Hepatocyte (in vitro differentiated cells): ENCODE measurements around the gene LCE1D. TPM values are rescaled to one million over a fixed set of nuclear protein-coding genes. Genes with fewer than 3 reads are reported as not detected.

ENCODE experiments used
- DNase-seq: peaks from one replicate; pipeline ENCODE4 v3.0.0-alpha.2; 2016; ENCODE audit warnings: low spot score
- H2AFZ ChIP-seq: fragments of 200-600 bp; sonication (generic); 2 replicates; pipeline ENCODE4 v1.6.0; 2016; ENCODE audit warnings: antibody characterized with exemption, mild to moderate bottlenecking
- H3K27ac ChIP-seq: fragments of 200-600 bp; sonication (generic); 2 replicates; pipeline ENCODE4 v1.5.1; 2016; ENCODE audit warnings: mild to moderate bottlenecking
- H3K27me3 ChIP-seq: fragments of 200-600 bp; sonication (generic); 2 replicates; pipeline ENCODE4 v1.6.1; 2016
- H3K36me3 ChIP-seq: fragments of 200-600 bp; sonication (generic); replicated peaks from 2 replicates; pipeline ENCODE4 v1.5.1; 2016; ENCODE audit warnings: low read depth; ENCODE audit not compliant: insufficient read depth
- H3K4me1 ChIP-seq: fragments of 200-600 bp; sonication (generic); 2 replicates; pipeline ENCODE4 v1.5.1; 2016; ENCODE audit warnings: mild to moderate bottlenecking, moderate library complexity; ENCODE audit not compliant: insufficient read depth
- H3K4me2 ChIP-seq: fragments of 200-600 bp; sonication (generic); 2 replicates; pipeline ENCODE4 v1.6.0; 2016
- H3K4me3 ChIP-seq: fragments of 200-600 bp; sonication (generic); 2 replicates; pipeline ENCODE4 v1.5.1; 2016; ENCODE audit warnings: mild to moderate bottlenecking
- H3K79me2 ChIP-seq: fragments of 200-600 bp; sonication (generic); 2 replicates; pipeline ENCODE4 v1.6.0; 2017; ENCODE audit warnings: mild to moderate bottlenecking
- H3K9me2 ChIP-seq: fragments of 200-600 bp; sonication (generic); replicated peaks from 2 replicates; pipeline ENCODE4 v1.6.0; 2017; ENCODE audit warnings: mild to moderate bottlenecking; ENCODE audit not compliant: insufficient read depth
- H3K9me3 ChIP-seq: fragments of 200-600 bp; sonication (generic); 2 replicates; pipeline ENCODE4 v1.5.1; 2016; ENCODE audit warnings: low read depth, mild to moderate bottlenecking
- H4K20me1 ChIP-seq: fragments of 200-600 bp; sonication (generic); 2 replicates; pipeline ENCODE4 v1.6.0; 2016; ENCODE audit warnings: mild to moderate bottlenecking; ENCODE audit not compliant: insufficient read depth, poor library complexity, severe bottlenecking
- EZH2 ChIP-seq: fragments of 200-600 bp; sonication (generic); IDR thresholded peaks from 2 replicates; pipeline ENCODE4 v1.6.1; 2016; ENCODE audit warnings: antibody characterized with exemption, mild to moderate bottlenecking, borderline replicate concordance
- EZH2phosphoT487 ChIP-seq: fragments of 200-600 bp; sonication (generic); IDR thresholded peaks from one replicate; pipeline ENCODE4 v1.6.1; 2018; ENCODE audit warnings: antibody characterized with exemption, mild to moderate bottlenecking, low read depth, moderate library complexity; ENCODE audit not compliant: unreplicated experiment, severe bottlenecking
- WGBS: methylation state at CpG from one replicate; pipeline ENCODE4 v1.1.6; 2016; ENCODE audit warnings: low lambda C conversion rate; ENCODE audit errors: missing lambda C conversion rate; 5-methylcytosine and 5-hydroxymethylcytosine counted together
- polyA plus RNA-seq: library from polyadenylated mRNA; unstranded; fragments of >200 nt; fragmentation: Nextera tagmentation; extraction: Ambion mirVana; gene quantifications from 2 replicates; pipeline ENCODE4 v1.2.1, GENCODE V29; 2016
- total RNA-seq: library from RNA; depleted of rRNA; stranded (reverse); fragments of >200 nt; gene quantifications from 2 replicates; pipeline ENCODE4 v1.2.3, GENCODE V29; 2014
- TF ChIP-seq, protein P1 (sequence below): fragments of 200-600 bp; sonication (generic); IDR thresholded peaks from 2 replicates; pipeline ENCODE4 v1.5.1; 2016; ENCODE audit warnings: antibody characterized with exemption, mild to moderate bottlenecking; ENCODE audit not compliant: poor library complexity

LCE1D gene
- total and polyA plus RNA-seq, 2 experiments from 2014 or later, result not detected

GRCh38 chr1:152795686-152796085, 835 bp upstream of the LCE1D start:
- no peak overlapping the region for H3K4me3 ChIP-seq
- no peaks in the 10 kb centered on the region for H3K36me3 ChIP-seq
- WGBS, result 50% methylated on average over 4 of the region's 4 CpGs
- no peaks in the 10 kb centered on the region for H3K27me3 ChIP-seq
- H2AFZ ChIP-seq, result no peak overlapping the region
- no peak overlapping the region for H3K27ac ChIP-seq
- H3K9me2 ChIP-seq, result no peaks in the 10 kb centered on the region
- no peaks in the 10 kb centered on the region for H3K79me2 ChIP-seq
- no peak for DNase-seq
- no peak overlapping the region for H3K4me2 ChIP-seq
- H4K20me1 ChIP-seq, result no peaks in the 10 kb centered on the region
- H3K9me3 ChIP-seq, result peaks cover 9% of the 10 kb centered on the region
- no peaks in the 10 kb centered on the region for H3K4me1 ChIP-seq
- TF ChIP-seq EZH2, result no peak
- no peak for TF ChIP-seq EZH2phosphoT487
- TF ChIP-seq, protein P1, sequence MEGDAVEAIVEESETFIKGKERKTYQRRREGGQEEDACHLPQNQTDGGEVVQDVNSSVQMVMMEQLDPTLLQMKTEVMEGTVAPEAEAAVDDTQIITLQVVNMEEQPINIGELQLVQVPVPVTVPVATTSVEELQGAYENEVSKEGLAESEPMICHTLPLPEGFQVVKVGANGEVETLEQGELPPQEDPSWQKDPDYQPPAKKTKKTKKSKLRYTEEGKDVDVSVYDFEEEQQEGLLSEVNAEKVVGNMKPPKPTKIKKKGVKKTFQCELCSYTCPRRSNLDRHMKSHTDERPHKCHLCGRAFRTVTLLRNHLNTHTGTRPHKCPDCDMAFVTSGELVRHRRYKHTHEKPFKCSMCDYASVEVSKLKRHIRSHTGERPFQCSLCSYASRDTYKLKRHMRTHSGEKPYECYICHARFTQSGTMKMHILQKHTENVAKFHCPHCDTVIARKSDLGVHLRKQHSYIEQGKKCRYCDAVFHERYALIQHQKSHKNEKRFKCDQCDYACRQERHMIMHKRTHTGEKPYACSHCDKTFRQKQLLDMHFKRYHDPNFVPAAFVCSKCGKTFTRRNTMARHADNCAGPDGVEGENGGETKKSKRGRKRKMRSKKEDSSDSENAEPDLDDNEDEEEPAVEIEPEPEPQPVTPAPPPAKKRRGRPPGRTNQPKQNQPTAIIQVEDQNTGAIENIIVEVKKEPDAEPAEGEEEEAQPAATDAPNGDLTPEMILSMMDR, result no peak

DNA sequence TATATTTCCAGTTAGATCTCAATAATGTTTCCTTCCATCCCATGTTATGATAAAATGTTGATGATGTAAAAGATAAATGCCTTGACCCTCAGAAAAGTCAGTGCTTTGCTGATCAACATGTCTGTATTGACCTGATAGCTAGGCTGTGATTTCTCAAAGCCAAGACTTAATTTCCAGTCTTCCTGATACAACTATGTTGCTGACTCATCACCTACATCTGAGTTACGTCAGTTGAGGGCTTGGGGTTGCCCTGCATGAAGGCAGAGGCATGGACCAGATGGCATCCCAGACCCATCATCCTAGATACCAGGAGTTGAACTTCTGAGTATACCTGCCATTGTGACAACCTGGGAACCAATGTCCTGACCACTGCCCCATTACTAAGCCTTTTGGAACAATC, 4.8 kb downstream of the LCE1D start:
- no peaks in the 10 kb centered on the region for H3K4me1 ChIP-seq
- no peak overlapping the region for H3K4me3 ChIP-seq
- no peak overlapping the region for H3K27ac ChIP-seq
- H3K4me2 ChIP-seq, result no peak overlapping the region
- DNase-seq, result no peak
- peaks cover 5% of the 10 kb centered on the region for H3K9me3 ChIP-seq
- TF ChIP-seq EZH2phosphoT487 (no peak), EZH2 (no peak)
- TF ChIP-seq, protein P1, result no peak
- no peaks in the 10 kb centered on the region for H3K79me2 ChIP-seq
- H4K20me1 ChIP-seq, result no peaks in the 10 kb centered on the region
- WGBS, result 50% methylated on average over 1 of the region's 1 CpG
- H3K9me2 ChIP-seq, result no peaks in the 10 kb centered on the region
- H3K36me3 ChIP-seq, result no peaks in the 10 kb centered on the region
- no peaks in the 10 kb centered on the region for H3K27me3 ChIP-seq
- H2AFZ ChIP-seq, result no peak overlapping the region

DNA sequence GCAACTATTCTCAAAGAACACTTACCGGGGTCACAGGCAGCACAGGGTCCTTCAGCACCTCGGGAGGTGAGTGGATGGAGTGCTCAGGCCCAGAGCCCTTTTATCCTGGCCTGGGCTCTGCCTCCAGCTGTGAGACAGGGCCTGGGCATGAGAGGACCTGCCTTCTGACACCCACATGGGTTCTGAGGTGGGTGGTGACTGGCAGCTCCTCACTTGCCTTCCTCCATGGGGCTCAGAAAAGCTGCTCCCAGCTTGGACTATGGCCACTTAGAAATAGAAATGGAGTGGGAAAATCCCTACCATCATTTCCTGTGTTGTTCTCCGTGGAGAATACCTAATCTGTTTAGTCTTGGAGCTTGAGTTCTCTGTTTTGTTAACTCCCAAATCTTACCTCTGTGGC, 10.1 kb downstream of the LCE1D start, which contains the start of gene LCE1C:
Gene LCE1C (minus strand): TSS at position 76 of the 400 bp plus-strand sequence. CDS start 1,173 bp downstream, outside the sequence.
- no peaks in the 10 kb centered on the region for H4K20me1 ChIP-seq
- no peaks in the 10 kb centered on the region for H3K9me2 ChIP-seq
- H3K79me2 ChIP-seq, result no peaks in the 10 kb centered on the region
- DNase-seq, result no peak
- WGBS, result 38% methylated on average over 3 of the region's 3 CpGs
- H3K27me3 ChIP-seq, result no peaks in the 10 kb centered on the region
- H3K4me1 ChIP-seq, result no peaks in the 10 kb centered on the region
- H3K9me3 ChIP-seq, result no peaks in the 10 kb centered on the region
- H3K4me3 ChIP-seq, result no peak within 1 kb of the TSS
- no peak within 1 kb of the TSS for H3K27ac ChIP-seq
- no peak within 1 kb of the TSS for H3K4me2 ChIP-seq
- H2AFZ ChIP-seq, result no peak within 1 kb of the TSS
- no peaks in the 10 kb centered on the region for H3K36me3 ChIP-seq
- no peak for TF ChIP-seq EZH2phosphoT487
- TF ChIP-seq EZH2, result no peak
- TF ChIP-seq, protein P1, result no peak

DNA sequence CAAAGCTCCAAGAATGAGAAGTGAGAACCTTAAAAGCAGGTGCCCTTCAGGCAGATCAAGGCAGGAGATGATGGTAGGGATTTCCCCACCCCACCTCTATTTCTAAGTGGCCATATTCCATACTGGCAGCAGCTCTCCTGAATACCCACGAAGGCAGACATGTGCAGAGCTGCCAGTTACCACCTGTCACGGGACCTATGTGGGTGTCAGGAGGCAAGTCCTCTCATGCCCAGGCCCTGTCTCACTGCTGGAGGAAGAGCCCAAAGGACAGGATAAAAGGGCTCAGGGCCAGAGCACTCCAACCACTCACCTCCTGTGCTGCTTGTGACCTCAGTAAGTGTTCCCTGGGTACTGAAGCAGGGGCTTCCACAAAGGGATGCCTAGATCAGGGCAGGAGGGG, 14.5 kb downstream of the LCE1D start:
- Histone ChIP-seq H3K4me1 (no peaks in the 10 kb centered on the region), H2AFZ (no peak overlapping the region), H4K20me1 (no peaks in the 10 kb centered on the region), H3K9me3 (no peaks in the 10 kb centered on the region), H3K36me3 (no peaks in the 10 kb centered on the region), H3K4me3 (no peak overlapping the region), H3K79me2 (no peaks in the 10 kb centered on the region), H3K4me2 (no peak overlapping the region), H3K27ac (no peak overlapping the region), H3K27me3 (no peaks in the 10 kb centered on the region), H3K9me2 (no peaks in the 10 kb centered on the region)
- DNase-seq, result no peak
- TF ChIP-seq, protein P1, result no peak
- TF ChIP-seq EZH2phosphoT487 (no peak), EZH2 (no peak)
- WGBS, result 52% methylated on average over 2 of the region's 2 CpGs
